ENCODE results near the gene KCND3.

GRCh38 chr1:111895469-111895868 lies 94.0 kb downstream of the KCND3 start:
- TF ChIP-seq, protein P1, sequence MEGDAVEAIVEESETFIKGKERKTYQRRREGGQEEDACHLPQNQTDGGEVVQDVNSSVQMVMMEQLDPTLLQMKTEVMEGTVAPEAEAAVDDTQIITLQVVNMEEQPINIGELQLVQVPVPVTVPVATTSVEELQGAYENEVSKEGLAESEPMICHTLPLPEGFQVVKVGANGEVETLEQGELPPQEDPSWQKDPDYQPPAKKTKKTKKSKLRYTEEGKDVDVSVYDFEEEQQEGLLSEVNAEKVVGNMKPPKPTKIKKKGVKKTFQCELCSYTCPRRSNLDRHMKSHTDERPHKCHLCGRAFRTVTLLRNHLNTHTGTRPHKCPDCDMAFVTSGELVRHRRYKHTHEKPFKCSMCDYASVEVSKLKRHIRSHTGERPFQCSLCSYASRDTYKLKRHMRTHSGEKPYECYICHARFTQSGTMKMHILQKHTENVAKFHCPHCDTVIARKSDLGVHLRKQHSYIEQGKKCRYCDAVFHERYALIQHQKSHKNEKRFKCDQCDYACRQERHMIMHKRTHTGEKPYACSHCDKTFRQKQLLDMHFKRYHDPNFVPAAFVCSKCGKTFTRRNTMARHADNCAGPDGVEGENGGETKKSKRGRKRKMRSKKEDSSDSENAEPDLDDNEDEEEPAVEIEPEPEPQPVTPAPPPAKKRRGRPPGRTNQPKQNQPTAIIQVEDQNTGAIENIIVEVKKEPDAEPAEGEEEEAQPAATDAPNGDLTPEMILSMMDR (conservative IDR thresholded peaks at IDR 0.05), result no peak
- TF ChIP-seq ZFX (IDR thresholded peaks at IDR 0.05), result no peak
